BJ (cell line): ENCODE results near the gene CDKAL1. TPM values are rescaled to one million over a fixed set of nuclear protein-coding genes. Genes with fewer than 3 reads are reported as not detected.

Experiments
- CTCF ChIA-PET: fragments of 350-600 bp; formaldehyde crosslinking; extraction: SDS; loops from one replicate; lab custom pipeline; 2021; ENCODE audit warnings: antibody characterized with exemption, inconsistent platforms; lab: Yijun Ruan, JAX
- POLR2A ChIA-PET: fragments of 300-600 bp; sonication (Branson Sonifier 250); formaldehyde crosslinking; extraction: SDS; loops from one replicate; lab custom pipeline; 2021; ENCODE audit warnings: antibody characterized with exemption; lab: Charles Lee
- DNase-seq: peaks from one replicate; pipeline ENCODE4 v3.0.0-alpha.2; 2011; ENCODE audit warnings: low read depth
- H3K27me3 ChIP-seq: 2 replicates; pipeline ENCODE4 v1.6.0; 2011; ENCODE audit warnings: low read length; ENCODE audit not compliant: control insufficient read depth, insufficient read depth
- H3K36me3 ChIP-seq: 2 replicates; pipeline ENCODE4 v1.5.1; 2011; ENCODE audit warnings: low read length; ENCODE audit not compliant: control insufficient read depth, insufficient read depth
- H3K4me3 ChIP-seq: 2 replicates; pipeline ENCODE4 v1.5.1; 2011; ENCODE audit warnings: low read depth, mild to moderate bottlenecking, control low read depth, low read length
- polyA plus RNA-seq: library from polyadenylated mRNA; depleted of rRNA; stranded (reverse); fragments of >200 nt; gene quantifications from 2 replicates; pipeline ENCODE4 v1.2.3, GENCODE V29; 2011
- TF ChIP-seq, protein P1 (sequence below): IDR thresholded peaks from 2 replicates; pipeline ENCODE4 v1.5.1; 2011; ENCODE audit warnings: low read depth, mild to moderate bottlenecking, control low read depth, inconsistent platforms, low read length, moderate library complexity; ENCODE audit not compliant: insufficient read depth

CDKAL1 gene
- polyA plus RNA-seq, 1 experiment: 3.8 TPM

DNA sequence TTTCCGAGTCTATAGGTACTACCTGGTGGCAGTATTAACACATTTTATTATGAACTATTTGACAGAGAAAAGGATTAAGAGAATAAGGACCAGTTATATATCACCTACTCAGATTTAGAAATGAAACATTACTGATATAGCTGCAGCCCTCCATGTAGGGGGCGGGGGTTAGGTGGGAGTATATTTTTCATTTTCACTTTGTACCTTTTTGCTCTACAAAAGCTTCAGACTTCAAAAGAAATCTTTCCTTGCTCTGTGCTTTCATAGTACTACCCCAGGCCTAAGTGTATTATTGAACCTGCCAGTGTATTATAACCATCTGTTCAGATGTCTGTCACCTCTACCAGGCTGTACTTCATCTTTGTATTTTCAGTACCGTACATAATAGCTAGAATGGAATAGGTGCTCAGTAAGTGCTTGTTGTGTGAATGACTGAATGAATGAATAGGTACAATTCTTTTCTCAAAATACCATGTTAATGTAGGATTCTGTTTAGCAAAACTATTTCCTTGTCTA, 43.0 kb downstream of the CDKAL1 start:
- no peak overlapping the region for H3K4me3 ChIP-seq
- no peak for DNase-seq
- TF ChIP-seq, protein P1, sequence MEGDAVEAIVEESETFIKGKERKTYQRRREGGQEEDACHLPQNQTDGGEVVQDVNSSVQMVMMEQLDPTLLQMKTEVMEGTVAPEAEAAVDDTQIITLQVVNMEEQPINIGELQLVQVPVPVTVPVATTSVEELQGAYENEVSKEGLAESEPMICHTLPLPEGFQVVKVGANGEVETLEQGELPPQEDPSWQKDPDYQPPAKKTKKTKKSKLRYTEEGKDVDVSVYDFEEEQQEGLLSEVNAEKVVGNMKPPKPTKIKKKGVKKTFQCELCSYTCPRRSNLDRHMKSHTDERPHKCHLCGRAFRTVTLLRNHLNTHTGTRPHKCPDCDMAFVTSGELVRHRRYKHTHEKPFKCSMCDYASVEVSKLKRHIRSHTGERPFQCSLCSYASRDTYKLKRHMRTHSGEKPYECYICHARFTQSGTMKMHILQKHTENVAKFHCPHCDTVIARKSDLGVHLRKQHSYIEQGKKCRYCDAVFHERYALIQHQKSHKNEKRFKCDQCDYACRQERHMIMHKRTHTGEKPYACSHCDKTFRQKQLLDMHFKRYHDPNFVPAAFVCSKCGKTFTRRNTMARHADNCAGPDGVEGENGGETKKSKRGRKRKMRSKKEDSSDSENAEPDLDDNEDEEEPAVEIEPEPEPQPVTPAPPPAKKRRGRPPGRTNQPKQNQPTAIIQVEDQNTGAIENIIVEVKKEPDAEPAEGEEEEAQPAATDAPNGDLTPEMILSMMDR: no peak
- POLR2A ChIA-PET: no interaction called here
- H3K36me3 ChIP-seq: no peaks in the 10 kb centered on the region; the same call in 1 of the 2 replicates
- H3K27me3 ChIP-seq: no peaks in the 10 kb centered on the region
- CTCF ChIA-PET: no interaction called here

DNA sequence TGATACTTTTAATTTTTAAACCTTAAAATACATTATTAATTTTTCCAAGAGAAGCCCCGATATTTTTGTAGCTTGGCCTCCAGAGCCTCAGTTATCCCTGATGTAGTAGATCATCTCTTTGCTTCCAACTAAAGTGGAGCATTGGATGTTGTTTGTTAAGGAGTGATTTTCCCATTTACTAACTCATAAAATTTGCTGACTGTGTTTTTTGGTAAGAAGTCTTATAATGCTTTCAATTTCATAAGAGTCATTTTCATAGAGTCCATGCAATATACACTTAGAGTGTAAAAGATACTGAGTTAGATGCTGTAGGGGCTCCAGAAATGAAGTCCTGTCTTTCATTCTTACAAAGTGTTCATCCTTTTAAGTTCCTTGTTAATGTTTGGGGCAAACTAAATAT, 46.8 kb downstream of the CDKAL1 start:
- CTCF ChIA-PET: no interaction called here
- H3K4me3 ChIP-seq: no peak overlapping the region
- POLR2A ChIA-PET: no interaction called here
- no peak for DNase-seq
- no peaks in the 10 kb centered on the region; the same call in 1 of the 2 replicates for H3K36me3 ChIP-seq
- TF ChIP-seq, protein P1: no peak
- H3K27me3 ChIP-seq: no peaks in the 10 kb centered on the region

DNA sequence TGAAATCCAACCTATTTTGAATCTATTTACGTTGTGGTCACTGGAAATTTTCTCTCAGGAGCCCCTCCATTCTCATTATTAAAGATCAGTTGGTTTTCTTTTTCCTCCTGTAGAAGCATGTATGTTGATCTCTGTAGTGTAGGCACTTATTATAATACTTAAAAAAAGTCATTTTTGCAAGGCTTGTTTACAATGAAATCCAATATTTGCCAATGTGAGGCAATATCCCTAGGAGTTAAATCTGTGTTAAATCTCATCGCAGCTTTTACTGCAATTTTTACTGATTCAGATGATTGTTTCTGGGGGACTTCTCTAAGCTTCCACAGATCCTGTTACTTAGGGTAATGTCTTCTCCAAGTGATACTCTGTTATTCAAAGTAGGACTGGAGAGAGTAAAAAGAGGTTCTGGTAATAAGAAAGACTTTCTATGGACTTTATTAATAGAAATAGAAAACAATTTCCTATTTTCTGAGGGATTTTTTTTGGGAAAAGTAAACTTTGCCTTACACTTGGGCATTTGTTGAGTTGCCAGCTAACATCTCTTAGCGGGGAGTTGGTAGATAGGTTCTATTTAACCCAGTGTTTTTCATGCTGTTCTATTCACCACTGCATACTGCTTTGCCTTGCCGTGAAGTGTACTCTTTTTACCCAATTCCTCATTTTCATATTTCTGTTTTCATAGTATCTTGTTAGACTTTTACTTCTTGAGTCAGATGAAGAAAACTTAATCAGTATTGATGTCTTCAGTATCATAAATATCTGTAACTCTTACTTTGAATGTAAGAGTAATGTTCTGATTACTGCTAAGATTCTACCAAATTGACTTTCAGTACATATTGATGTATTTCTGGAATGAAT, 48.6 kb downstream of the CDKAL1 start:
- TF ChIP-seq, protein P1: no peak
- H3K27me3 ChIP-seq: no peaks in the 10 kb centered on the region
- no peak for DNase-seq
- no peaks in the 10 kb centered on the region; the same call in 1 of the 2 replicates for H3K36me3 ChIP-seq
- H3K4me3 ChIP-seq: no peak overlapping the region
- CTCF ChIA-PET: no interaction called here
- POLR2A ChIA-PET: no interaction called here

DNA sequence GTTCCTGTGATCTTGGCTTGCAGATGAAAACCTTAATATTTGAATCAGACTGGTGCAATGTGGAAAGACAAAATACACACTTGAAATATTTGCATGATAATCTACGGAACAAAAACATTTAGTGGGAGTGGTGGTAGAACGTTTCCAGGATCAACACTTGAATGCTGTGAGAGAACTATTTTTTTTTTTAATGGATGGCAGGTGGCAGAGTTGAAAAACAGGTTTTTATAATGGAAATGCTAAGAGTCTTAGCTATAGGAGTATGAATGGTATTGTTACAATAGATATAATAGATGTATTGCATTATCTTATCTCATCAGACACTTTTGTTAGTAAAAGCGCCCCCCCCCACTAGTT, 49.2 kb downstream of the CDKAL1 start:
- H3K36me3 ChIP-seq: no peaks in the 10 kb centered on the region; the same call in 1 of the 2 replicates
- no peaks in the 10 kb centered on the region for H3K27me3 ChIP-seq
- TF ChIP-seq, protein P1: no peak
- CTCF ChIA-PET: no interaction called here
- no peak overlapping the region for H3K4me3 ChIP-seq
- no peak for DNase-seq
- POLR2A ChIA-PET: no interaction called here

DNA sequence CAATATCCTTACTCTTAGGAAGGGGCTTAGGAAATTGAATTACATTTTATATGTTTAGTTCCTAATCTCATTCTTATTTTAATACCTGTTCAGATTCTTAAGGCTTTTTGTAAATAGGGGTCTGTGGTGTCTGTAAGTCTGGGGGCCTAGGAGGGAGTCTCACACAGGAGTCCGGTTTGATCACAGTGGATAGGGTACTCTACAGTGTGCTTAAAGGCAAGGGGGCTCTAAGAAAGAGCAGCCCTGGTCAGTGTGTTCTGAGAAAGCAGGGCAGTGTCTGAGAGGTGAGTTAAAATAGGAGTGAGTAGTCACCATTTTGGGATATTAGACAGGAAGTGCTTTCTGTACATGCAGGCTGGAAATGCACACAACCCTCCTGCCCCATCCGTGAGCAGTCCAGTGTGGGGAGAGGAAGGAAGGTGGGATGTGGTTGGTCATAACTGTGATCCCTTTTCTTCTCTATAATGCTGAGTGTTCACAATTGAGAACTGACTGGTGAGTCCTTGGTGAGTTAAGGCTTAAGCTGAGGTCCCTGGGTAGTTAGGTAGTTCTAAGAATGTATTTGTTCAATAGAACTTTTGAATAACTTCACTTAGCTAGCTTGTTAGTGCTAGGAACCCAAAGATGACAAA, 50.0 kb downstream of the CDKAL1 start:
- Histone ChIP-seq H3K4me3 (no peak overlapping the region), H3K36me3 (no peaks in the 10 kb centered on the region; the same call in 1 of the 2 replicates), H3K27me3 (no peaks in the 10 kb centered on the region)
- ChIA-PET POLR2A (no interaction called here), CTCF (no interaction called here)
- TF ChIP-seq, protein P1: no peak
- no peak for DNase-seq
